GM18517 (cell line): Measurements from ENCODE around the gene ICAM5.

Experiments
- ATAC-seq: cut with Tn5 transposase; IDR thresholded peaks from one replicate; pipeline ENCODE4 v1.9.1; 2021; ENCODE audit warnings: mild to moderate bottlenecking, moderate library complexity; ENCODE audit not compliant: unreplicated experiment

ICAM5 gene

GRCh38 chr19:10317045-10317856, 27.5 kb downstream of the ICAM5 start:
- no peak for ATAC-seq

- ATAC-seq, result no peak
Measured at GRCh38 chr19:10317857-10318462, 28.2 kb downstream of the ICAM5 start.

- ATAC-seq, result no peak
Measured at GRCh38 chr19:10318807-10319682, 29.3 kb downstream of the ICAM5 start.

- no peak for ATAC-seq
Measured at GRCh38 chr19:10320602-10321416, 31.1 kb downstream of the ICAM5 start.

- ATAC-seq, result no peak
Measured at GRCh38 chr19:10321417-10321797, 31.7 kb downstream of the ICAM5 start.

GRCh38 chr19:10321874-10322835, 32.4 kb downstream of the ICAM5 start:
- no peak for ATAC-seq

GRCh38 chr19:10325732-10326131, 36.0 kb downstream of the ICAM5 start:
- no peak for ATAC-seq

GRCh38 chr19:10327793-10328192, 38.0 kb downstream of the ICAM5 start:
- ATAC-seq, result no peak

GRCh38 chr19:10328558-10329429, 39.0 kb downstream of the ICAM5 start:
- no peak for ATAC-seq

GRCh38 chr19:10329555-10329954, 39.8 kb downstream of the ICAM5 start:
- ATAC-seq, result no peak

- ATAC-seq, result no peak
Measured at GRCh38 chr19:10332158-10332964, 42.6 kb downstream of the ICAM5 start.

GRCh38 chr19:10332965-10333757, 43.4 kb downstream of the ICAM5 start, which contains the start of gene RAVER1:
Gene RAVER1 (minus strand): TSS chr19:10333529. CDS start chr19:10333507, 22 bp downstream.
- peak; percentile 69 for ATAC-seq

GRCh38 chr19:10333758-10334587, 44.2 kb downstream of the ICAM5 start:
- no peak for ATAC-seq

GRCh38 chr19:10334588-10335351, 45.0 kb downstream of the ICAM5 start:
- no peak for ATAC-seq

GRCh38 chr19:10335352-10335985, 45.7 kb downstream of the ICAM5 start:
- no peak for ATAC-seq
